Peyer's patch (tissue), 4 donors: ENCODE data around the gene RAB5A. TPM values are rescaled to one million over a fixed set of nuclear protein-coding genes. Genes with fewer than 3 reads are reported as not detected.
A peak's percentile ranks its signal among the peaks of the same experiment; 100 is the strongest.
"Not testable (repeated sequence)": the region's sequence is repeated elsewhere in the genome, so short reads cannot be mapped to it uniquely, and the experiment has no call there.

Experiments used
- DNase-seq, 3 donors: peaks; one replicate each; pipeline ENCODE4 v3.0.0-alpha.2; 2017 to 2019
- H3K27ac ChIP-seq, 4 donors: fragments of 200-600 bp; sonication (generic); one replicate each; pipeline ENCODE4 v1.5.1; 2016 to 2019
- H3K27me3 ChIP-seq, 2 donors: fragments of 200-600 bp; sonication (generic); one replicate each; pipeline ENCODE4 v1.5.1; 2019
- H3K36me3 ChIP-seq, 3 donors: fragments of 200-600 bp; sonication (generic); one replicate each; pipeline ENCODE4 v1.5.1; 2016 to 2019
- H3K4me1 ChIP-seq, 4 donors: fragments of 200-600 bp; sonication (generic); one replicate each; pipeline ENCODE4 v1.5.1; 2016 to 2019
- H3K4me3 ChIP-seq, 4 donors: fragments of 200-600 bp; sonication (generic); 1 replicate in 3 of 4; 2 replicates in 1 of 4; pipeline ENCODE4 v1.5.1; 2016 to 2019; ENCODE audit warnings: mild to moderate bottlenecking in 1 of 4
- H3K9me3 ChIP-seq, 4 donors: fragments of 200-600 bp; sonication (generic); one replicate each; pipeline ENCODE4 v1.5.1; 2016 to 2019; ENCODE audit warnings: mild to moderate bottlenecking in 1 of 4
- POLR2A ChIP-seq, 2 donors: fragments of 450-650 bp; IDR thresholded peaks; one replicate each; pipeline ENCODE4 v1.5.1; 2017; ENCODE audit warnings: antibody characterized with exemption in 2 of 2, mild to moderate bottlenecking in 2 of 2, moderate library complexity in 2 of 2
- total RNA-seq, 4 donors: library from RNA; depleted of rRNA; stranded (reverse); fragments of >200 nt; gene quantifications; one replicate each; pipeline ENCODE4 v1.1.0, GENCODE V29; 2016
- TF ChIP-seq, protein P1 (sequence below), 6 experiments: fragments of 450-650 bp in 4 of 6; fragments of 200-600 bp in 2 of 6; sonication (generic) in 1 of 6; IDR thresholded peaks; one replicate each; pipeline ENCODE4 v1.5.1; 2017 to 2019; ENCODE audit warnings: antibody characterized with exemption in 6 of 6, mild to moderate bottlenecking in 3 of 6, moderate library complexity in 1 of 6

Gene RAB5A
- total RNA-seq, 4 donors from 2014 or later: 56.9 to 80.4 (median 66.2) TPM

DNA sequence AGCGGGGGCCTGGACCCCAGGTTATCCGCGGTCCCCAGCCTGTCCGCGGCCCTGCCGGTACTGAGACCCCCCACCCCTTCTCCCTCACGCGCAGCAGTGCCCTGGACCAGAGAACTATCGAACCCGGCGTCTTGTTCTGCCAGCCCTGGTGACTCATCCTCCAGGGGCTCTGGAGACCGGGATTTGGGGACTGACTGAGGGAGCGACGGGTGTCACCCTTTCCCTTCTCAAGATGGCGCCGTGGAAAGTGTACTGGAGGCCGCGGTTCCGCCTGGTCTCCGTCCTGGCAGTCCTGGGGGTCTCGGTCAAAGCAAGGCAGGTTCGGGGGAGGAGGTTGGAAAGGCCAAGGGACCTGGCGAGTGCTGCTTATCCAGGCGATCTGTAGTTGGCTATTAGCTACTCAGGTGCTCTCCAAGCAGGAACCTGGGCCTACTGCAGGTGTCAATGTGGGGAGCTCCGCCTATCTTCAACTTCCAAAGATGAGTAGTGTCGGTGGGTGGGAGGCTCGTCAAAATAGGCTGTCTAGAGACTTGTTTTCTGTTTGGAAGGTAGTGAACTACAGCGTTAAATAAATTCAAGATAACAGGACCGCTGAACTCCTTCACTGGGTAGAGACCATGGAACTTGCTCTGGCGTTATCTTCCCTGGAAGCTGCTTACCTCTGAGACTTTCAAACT is 790 bp downstream of the RAB5A start:
- Histone ChIP-seq H3K36me3 (peaks cover 0 to 11% (median 0%) of the 10 kb centered on the region in 3 donors), H3K9me3 (no peaks in the 10 kb centered on the region), H3K27me3 (no peaks in the 10 kb centered on the region), H3K4me3 (peak overlapping the region; percentile 62 to 97 (median 82)), H3K27ac (peak overlapping the region; percentile 92 to 99 (median 96)), H3K4me1 (peaks cover 0 to 23% (median 2%) of the 10 kb centered on the region in 4 donors)
- TF ChIP-seq, protein P1, sequence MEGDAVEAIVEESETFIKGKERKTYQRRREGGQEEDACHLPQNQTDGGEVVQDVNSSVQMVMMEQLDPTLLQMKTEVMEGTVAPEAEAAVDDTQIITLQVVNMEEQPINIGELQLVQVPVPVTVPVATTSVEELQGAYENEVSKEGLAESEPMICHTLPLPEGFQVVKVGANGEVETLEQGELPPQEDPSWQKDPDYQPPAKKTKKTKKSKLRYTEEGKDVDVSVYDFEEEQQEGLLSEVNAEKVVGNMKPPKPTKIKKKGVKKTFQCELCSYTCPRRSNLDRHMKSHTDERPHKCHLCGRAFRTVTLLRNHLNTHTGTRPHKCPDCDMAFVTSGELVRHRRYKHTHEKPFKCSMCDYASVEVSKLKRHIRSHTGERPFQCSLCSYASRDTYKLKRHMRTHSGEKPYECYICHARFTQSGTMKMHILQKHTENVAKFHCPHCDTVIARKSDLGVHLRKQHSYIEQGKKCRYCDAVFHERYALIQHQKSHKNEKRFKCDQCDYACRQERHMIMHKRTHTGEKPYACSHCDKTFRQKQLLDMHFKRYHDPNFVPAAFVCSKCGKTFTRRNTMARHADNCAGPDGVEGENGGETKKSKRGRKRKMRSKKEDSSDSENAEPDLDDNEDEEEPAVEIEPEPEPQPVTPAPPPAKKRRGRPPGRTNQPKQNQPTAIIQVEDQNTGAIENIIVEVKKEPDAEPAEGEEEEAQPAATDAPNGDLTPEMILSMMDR (IDR thresholded peaks at IDR 0.05): peak in 1 of 6 experiments; percentile 30
- peak in 1 of 2 donors; percentile 13 for TF ChIP-seq POLR2A (IDR thresholded peaks at IDR 0.05)
- DNase-seq: peak; percentile 36 to 74 (median 71)

DNA sequence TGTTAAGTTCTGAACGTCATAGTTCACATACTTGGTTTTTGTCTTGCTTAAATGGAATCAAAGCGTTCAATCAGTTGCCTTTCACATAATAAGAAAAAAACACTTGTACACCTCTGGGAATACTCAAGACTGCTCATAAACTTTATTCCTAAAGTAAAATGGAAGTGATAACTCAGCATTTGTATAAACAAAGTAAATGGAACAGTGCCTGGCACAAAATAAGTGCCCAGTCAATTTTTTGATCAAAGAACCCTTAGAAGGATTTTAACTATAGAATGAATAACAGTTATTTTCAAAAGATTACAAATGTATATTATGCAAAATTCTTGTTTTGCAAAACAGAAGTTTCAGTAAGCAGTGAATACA is 1.3 kb downstream of the RAB5A start:
- Histone ChIP-seq H3K4me1 (peaks cover 0 to 23% (median 2%) of the 10 kb centered on the region in 4 donors), H3K9me3 (no peaks in the 10 kb centered on the region), H3K27ac (peak overlapping the region; percentile 92 to 99 (median 96)), H3K27me3 (no peaks in the 10 kb centered on the region), H3K36me3 (peaks cover 0 to 16% (median 0%) of the 10 kb centered on the region in 3 donors), H3K4me3 (peak overlapping the region; percentile 62 to 97 (median 82))
- TF ChIP-seq, protein P1 (IDR thresholded peaks at IDR 0.05): no peak
- TF ChIP-seq POLR2A (IDR thresholded peaks at IDR 0.05): no peak
- DNase-seq: no peak

DNA sequence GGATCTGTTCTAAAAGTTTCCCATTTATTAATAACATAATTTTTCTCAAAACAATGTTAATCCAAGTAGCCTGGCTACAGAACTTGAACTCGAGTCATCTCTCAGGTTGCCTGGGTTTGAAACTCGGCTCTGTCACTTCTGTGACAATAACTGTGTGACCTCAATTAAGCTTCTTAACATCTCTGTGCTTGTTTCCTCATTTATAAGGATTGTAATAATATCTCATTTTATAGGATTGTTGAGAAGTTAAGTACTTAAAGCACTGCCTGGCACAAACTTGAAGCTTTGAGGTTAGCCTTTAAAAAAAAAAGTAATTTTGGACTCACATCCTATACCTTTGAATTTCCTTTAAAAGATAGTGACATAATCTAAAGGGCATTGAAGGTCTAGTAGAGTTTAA is 3.4 kb downstream of the RAB5A start:
- Histone ChIP-seq H3K4me1 (peaks cover 0 to 23% (median 2%) of the 10 kb centered on the region in 4 donors), H3K27me3 (no peaks in the 10 kb centered on the region)

DNA sequence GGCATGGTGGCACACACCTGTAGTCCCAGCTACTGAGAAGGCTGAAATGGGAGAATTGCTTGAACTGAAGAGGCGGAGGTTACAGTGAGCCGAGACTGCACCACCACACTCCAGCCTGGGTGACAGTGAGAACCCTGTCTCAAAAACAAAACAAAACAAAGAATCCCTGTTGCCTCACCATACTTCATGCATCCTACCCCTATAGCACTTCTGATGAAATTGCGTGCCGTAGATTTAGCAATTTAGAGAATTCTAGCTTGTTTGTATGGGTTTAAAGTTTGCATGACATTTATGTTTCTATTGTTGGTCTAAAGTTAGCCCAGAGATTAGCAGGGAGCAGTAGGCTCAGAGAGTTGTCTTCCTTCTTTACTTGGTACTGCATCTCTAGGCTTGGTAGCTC is 7.8 kb downstream of the RAB5A start:
- no peak overlapping the region for H3K4me3 ChIP-seq
- no peak for DNase-seq
- TF ChIP-seq, protein P1 (IDR thresholded peaks at IDR 0.05): no peak
- TF ChIP-seq POLR2A (IDR thresholded peaks at IDR 0.05): no peak
- H3K4me1 ChIP-seq: peaks cover 0 to 12% (median 0%) of the 10 kb centered on the region in 4 donors
- peaks cover 0 to 34% (median 0%) of the 10 kb centered on the region in 3 donors for H3K36me3 ChIP-seq
- no peaks in the 10 kb centered on the region for H3K9me3 ChIP-seq
- H3K27ac ChIP-seq: no peak overlapping the region
- no peaks in the 10 kb centered on the region for H3K27me3 ChIP-seq

More for the DNA sequence above, 3.4 kb downstream of the RAB5A start:
- no peaks in the 10 kb centered on the region for H3K9me3 ChIP-seq
- peaks cover 0 to 34% (median 0%) of the 10 kb centered on the region in 3 donors for H3K36me3 ChIP-seq
- no peak for DNase-seq
- H3K27ac ChIP-seq: no peak overlapping the region
- H3K4me3 ChIP-seq: no peak overlapping the region
- TF ChIP-seq, protein P1 (IDR thresholded peaks at IDR 0.05): no peak
- TF ChIP-seq POLR2A (IDR thresholded peaks at IDR 0.05): no peak

DNA sequence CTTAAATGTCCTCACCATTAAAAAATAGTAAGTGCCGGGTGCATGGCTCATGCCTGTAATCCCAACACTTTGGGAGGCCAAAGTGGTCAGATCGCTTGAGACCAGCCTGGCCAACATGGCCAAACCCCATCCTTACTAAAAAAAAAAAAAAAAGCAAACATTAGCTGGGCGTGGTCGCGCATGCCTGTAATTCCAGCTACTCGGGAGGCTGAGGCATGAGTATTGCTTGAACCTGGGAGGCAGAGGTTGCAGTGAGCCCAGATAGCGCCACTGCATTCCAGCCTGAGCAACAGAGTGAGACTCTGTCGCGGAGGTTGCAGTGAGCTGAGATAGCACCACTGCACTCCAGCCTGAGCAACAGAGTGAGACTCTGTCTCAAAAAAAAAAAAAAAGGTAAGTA is 10.5 kb downstream of the RAB5A start:
- H3K4me1 ChIP-seq, H3K4me3 ChIP-seq, DNase-seq, H3K27ac ChIP-seq, H3K27me3 ChIP-seq, H3K9me3 ChIP-seq: not testable (repeated sequence)
- H3K36me3 ChIP-seq: peaks cover 0 to 26% (median 0%) of the 10 kb centered on the region in 3 donors

DNA sequence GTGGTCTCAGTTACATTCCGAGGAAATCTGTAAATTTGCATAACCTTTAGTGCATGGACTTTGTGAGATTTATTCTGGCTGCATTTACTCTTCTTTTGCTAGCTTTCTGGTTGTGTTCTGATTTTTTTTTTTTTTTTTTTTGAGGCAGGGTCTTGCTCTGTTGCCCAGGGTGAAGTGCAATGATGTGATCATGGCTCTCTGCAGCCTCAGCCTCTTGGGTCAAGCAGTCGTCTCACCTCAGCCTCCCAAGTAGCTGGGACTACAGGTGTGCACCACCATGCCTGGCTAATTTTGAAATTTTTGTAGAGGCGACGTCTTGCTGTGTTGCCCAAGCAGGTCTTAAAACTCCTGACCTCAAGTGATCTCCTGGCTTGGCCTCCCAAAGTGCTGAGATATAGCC is 12.6 kb downstream of the RAB5A start:
- no peaks in the 10 kb centered on the region for H3K9me3 ChIP-seq
- no peak for DNase-seq
- TF ChIP-seq, protein P1 (IDR thresholded peaks at IDR 0.05): no peak
- no peak for TF ChIP-seq POLR2A (IDR thresholded peaks at IDR 0.05)
- peaks cover 0 to 6% (median 0%) of the 10 kb centered on the region in 3 donors for H3K36me3 ChIP-seq
- no peaks in the 10 kb centered on the region for H3K27me3 ChIP-seq
- H3K27ac ChIP-seq: no peak overlapping the region
- H3K4me1 ChIP-seq: no peaks in the 10 kb centered on the region
- H3K4me3 ChIP-seq: no peak overlapping the region
